NCI-H146 treated with DMSO at 0.1 percent for 48 hours (cell line): Measurements from ENCODE around the gene PFDN1.

ENCODE experiments used
- DNase-seq: peaks from one replicate; lab custom pipeline; 2025; ENCODE audit not compliant: unreplicated experiment; lab: John Stamatoyannopoulos, UW

The PFDN1 gene

DNA sequence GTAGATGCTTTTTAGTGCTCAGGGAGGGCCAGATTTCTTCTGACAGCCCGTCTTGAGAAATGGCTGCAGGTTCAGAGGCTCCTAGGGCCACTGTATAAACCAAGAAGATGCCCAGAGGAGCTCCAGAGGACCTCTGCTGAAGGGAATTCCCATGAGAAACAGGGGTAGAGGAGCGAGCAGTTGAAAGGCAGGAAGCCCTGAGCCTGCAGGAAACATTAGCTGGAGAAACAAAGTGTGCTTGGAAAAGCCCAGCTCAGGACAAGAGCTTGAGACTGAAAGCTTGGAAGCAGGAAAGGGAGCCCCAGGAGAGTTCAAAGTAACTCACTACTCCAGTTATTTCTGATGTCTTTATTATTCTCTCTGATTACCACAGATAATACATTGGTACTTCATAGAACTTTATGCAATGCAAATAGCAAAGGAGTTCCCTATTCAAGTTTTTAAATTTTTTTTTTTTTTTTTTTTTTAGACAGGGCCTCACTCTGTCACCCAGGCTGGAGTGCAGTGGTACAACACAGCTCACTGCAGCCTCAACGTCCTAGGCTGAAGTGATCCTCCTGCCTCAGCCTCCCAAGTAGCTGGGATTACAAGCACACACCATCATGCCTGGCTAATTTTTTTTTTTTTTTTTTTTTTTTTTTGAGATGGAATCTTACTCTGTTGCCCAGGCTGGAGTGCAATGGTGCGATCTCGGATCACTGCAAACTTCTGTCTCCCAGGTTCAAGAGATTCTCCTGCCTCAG lies 27.0 kb upstream of the PFDN1 start:
- DNase-seq: no peak

DNA sequence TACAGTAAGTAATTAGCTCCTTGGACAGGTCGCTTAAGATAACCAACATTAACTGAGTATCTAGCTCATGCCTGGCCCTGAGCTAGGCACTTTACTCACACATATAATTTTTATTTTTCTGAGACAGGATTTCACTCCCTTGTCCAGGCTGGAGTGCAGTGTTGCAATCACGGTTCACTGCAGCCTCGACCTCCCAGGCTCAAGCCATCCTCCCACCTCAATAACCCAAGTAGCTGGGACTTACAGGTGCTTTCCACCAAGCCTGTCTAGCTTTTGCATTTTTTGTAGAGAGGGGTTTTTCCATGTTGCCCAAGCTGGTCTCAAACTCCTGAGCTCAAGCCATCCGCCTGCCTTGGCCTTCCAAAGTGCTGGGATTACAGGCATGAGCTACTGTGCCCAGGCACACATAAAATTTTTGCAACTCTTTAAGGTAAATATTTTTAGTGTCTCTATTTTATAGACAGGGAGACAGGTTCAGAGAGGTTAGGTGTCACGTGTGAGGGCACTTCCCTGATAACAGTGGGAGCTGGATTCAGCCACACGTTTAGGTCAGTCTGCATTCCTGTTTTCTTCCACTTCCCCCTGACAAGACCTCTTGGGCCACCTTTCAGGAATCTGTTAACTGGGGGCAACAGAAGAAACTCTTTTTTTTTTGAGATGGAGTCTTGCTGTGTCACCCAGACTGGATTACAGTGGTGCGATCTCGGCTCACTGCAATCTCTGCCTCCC lies 25.3 kb upstream of the PFDN1 start:
- no peak for DNase-seq

DNA sequence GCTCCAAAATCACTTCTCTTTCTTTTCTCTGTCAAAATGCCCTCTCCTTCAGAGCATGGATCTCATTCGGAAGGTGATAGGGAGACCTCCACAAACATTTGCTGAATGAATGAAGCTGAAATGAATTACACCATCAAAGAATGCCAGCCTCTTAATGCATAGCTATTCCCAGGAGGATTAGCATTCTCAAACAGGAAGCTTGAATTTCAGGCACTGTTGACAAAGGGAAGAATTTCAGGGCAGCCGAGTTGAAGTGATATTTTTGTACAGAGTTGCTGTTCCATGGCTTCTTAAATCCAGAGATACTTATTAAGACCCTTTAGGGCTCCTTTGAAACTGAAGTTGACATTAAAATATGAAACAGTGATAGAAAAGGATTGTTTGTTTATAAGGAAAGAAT lies 24.7 kb upstream of the PFDN1 start:
- DNase-seq: no peak

DNA sequence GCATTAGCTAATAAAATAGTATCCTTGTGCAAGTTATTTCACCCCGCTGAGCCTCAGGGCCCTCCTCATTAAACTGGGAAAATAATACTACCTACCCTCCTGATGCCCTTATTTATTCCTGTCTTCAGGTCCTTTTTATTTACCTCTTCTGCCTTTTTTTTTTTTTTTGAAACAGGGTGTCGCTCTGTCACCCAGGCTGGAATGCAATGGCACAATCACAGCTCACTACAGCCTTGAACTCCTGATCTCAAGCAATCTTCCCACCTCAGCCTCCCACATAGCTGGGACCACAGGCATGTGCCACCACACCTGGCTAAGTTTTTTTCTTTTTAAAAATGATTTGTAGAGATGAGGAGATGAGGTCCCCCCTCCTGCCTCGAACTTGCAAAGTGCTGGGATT lies 22.6 kb upstream of the PFDN1 start:
- no peak for DNase-seq

DNA sequence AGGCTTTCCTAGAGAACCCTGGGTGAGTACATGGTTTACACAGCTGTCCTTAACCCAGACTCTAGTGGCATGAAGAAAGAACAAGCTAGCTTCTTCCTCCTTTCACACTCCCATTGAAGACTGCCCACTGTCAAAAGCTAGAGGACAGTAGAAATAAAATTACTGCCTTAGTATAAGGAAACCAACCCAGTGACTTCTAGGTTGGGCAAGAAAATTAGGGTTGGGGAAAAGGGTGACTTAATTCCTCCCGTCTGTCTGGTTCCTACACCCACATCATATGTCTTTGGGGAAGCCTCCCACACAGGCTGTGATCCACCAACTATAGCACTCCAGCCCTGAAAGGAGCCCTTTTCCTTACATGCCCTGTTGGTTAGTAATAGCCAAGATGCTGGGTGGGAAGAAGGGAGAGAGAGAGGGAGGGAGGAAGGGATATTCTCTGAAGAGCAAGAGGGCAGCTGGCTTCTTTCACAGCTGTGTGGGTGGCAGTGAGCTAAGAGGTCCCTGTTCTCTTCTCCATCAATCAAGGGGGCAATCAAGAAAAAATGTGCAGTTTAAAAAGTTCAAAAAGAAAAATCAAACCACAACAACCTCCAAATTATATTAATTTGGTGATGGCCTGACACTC lies 21.8 kb upstream of the PFDN1 start:
- no peak for DNase-seq

DNA sequence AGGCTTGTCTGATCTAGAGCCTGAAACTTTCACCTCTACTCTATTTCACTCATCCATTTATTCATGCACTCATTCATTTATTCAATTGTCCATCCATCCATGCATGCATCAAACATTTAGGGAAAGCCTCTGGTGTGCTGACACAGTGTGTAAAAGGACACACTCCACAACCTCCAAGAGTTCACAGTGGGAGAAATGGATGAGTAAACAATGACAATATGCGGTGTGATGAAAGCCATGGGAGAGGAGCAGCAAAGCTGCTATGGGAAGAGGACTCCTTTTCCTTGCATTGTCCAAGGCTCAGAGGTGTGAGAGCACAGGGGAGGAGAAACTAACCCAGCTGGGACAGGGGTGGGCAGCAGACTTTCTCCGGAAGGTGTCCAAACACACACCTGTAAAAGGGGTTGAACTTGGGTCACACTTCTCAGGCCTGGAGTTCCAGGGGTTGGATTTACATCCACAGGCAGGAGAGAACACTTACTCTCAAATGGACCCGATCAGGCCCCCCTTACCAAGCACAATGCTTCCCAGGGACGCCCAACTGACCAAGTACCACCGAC lies 21.2 kb upstream of the PFDN1 start:
- no peak for DNase-seq

DNA sequence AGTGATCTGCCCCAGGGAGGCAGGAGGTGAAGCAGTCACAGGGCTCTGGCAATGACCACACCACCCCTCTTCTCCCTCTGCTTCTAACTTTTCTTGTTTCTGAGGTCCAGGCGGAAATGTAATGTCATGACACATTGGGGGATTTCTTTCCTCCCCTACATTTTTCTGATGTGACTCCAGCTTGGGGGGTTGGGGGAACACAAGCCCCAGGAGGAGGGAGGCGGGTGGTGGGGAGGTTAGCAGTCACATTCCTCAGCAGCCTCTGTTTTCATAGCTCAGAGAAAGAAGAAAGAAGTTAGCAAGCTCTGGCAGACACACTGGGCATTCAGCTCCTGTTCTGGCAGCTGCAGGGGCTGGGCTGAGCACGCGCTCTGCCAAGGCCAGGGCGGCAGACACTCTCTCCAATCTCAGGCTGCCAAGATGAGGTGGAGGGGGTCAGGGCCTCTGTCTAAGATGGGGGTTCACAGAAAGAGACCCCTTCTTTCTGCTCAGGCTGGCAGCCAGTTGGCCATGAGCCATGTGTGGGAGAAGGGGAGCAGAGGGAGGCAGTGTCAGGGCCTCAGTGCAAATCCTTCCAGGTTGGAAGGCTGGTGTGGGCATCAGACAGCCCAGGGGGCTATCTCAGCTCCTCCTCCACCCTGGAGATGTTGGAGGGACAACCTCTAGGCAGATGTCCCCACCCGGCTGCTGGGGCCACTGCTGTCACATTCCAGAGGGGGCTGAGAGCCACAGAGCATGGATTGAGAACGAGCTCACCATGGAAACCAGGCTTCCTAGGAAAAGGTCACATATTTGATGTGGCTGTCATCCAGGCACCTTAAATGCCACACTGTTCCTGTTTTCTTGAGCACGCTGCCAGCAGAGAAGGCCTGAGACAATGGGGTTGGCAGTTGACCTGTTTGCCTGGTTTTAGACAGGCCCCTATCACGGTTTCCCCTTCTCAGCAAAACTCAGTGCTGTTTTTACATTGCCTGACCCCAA lies 20.1 kb upstream of the PFDN1 start:
- DNase-seq: no peak

DNA sequence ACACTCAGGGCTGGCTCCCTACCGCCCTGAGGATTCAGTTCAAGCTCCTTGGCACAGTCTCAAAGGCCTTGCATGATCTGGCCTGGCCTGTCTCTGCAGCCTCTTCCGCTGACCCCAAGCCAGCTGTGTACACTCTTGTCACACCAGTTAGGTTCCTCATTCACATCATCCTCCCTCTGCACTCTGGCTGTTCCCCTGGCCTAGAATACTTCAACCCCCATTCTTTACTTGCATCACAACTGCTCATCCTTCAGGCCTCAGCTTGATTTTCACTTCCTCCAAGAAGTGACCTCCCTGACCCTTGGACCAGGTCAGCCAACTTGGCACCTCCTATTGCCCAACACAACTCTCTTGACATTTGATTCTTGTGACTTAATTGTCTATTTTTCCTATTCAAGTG lies 18.9 kb upstream of the PFDN1 start:
- no peak for DNase-seq

DNA sequence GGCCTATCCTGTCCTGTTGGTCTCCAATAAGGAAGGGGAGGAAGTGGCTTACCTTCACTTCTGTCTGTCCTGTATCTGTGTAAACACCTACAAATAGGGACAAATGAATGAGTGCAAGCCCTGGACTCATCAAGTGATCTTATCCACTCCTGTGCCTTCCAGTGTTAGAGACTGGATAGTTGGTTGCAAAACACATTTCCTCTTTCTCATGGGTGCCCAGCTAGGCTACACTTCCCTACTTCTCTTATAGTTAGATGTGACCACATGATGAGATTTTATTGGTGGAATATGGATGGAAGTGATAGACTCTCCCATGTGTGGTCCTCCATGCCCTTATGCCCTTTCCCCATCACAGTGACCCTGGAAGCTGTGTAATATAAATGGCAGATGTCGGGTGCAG lies 16.9 kb upstream of the PFDN1 start:
- DNase-seq: no peak

DNA sequence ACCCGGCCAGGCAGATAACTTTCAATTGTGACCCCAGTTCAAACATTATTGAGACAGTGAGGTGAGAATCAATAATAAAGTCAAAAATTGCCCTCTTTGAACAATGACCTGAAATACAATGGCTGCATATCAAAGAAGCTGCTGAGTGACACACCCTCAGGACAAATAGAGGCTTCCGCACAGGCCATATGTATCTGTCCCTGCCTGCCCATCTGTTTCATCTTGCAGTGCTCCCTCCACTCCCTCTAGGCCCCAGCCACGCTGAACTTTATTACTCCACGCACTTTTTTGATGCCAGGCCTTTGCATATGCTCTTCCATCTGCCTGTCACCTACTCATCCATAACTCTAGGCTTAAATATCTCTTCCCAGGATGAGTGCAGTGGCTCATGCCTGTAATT lies 15.9 kb upstream of the PFDN1 start:
- peak; percentile 49 for DNase-seq

DNA sequence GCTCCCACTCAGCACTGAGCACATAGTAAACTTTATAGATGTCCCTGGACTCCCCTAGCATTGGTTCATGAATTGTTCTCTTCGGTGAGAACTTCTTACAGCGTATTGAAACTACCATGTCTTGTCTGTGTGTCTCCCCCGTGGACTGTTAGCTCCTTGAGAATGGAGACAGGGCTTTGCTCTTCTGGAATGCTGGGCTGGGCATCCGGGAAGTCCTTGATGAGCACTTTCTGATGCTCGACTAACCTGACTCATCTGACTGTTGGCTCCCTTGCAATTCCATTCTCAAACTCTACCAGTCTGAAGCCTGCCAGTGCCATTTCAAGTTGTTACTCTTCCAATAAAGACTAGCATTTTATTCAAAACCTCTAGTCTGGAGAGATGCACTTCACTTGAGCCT lies 15.0 kb upstream of the PFDN1 start:
- DNase-seq: no peak

DNA sequence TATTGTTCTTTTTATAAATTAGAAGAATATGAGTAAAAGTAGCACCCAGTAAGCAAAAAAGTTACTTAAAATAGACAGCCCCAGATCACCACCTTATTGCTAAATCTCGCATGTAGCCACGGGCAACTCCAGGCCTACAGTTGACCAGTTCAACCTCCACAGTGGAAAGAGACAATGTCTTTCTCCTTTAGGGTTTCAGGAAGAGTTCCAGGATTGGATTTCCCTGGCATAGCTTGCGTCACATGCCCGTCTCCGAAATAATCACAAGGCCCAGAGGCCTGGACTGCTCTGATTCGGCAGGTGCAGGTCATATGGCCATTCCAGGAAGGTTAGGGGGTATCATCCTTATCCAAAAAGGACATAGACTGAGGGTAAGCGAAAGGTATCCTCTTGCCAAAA lies 9.9 kb upstream of the PFDN1 start:
- DNase-seq: no peak

DNA sequence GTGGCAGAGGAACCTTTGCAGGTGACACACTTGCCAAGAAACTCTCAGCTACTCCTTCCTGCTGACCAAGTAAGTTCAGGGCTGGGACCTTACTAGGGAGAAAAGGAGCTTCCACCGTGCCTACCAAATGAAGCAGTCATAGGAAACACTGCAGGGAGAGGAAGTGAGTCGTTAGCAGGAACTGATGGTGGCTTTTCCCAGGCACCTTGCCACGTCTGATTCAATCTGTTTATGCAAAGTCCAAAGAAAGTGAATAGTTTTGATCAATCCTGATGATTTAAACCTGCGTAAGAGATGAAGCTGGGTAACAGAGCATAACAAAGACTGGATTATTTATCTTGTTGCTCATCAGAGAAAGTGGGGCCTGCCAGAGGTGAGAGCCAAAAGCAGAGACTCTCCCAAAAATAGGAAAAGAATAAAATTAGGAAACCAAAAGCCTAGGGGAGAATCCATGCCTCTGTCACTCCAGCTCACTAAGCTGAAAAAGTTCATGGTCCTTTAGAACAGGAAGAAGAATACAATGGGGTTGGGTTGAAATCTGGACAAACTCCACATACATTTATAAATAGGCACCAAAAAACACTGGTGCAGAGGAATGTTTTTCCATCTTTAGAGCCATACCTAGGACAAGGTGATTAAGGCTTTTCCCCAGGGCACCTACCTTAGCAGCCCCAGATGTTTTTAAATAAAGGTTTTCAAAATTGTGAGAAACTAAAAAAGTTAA lies 9.3 kb upstream of the PFDN1 start:
- DNase-seq: no peak

DNA sequence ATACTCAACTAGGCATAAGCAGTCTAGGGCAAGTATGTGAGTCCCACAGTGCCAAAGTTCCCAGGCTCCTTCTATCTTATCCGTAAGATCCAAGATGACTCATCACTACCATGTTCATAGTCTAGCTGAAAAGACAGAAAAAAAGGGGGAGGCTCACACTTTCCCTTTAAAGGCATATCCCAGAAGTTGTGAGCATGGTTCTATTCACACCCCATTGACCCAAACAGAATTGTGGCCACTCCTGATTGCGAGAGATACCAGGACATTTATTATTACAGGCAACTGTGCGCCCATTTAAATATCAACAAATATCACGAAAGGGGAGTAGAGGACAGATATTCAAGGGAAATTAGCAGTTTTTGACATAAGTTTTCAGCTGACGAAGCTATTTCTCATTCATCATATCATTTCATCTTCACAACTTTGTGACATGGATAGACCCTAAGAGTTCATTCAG lies 8.1 kb upstream of the PFDN1 start:
- no peak for DNase-seq

DNA sequence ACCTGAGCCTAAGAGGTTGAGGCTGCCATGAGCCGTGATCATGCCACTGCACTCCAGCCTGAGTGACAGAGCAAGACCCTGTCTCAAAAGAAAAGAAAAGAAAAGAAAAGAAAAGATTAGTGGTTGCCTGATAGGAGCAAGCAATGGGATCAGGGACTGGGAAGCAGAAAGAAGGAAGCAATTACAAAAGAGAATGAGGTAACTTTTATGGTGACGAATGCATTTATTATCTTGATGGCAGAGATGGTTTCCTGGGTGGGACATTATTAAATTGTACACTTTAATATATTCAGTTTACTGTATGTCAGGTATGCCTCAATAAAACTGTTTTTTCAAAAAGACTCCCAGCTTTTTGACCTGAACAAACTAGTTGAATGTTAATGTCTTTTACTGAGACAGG lies 7.5 kb upstream of the PFDN1 start:
- no peak for DNase-seq

DNA sequence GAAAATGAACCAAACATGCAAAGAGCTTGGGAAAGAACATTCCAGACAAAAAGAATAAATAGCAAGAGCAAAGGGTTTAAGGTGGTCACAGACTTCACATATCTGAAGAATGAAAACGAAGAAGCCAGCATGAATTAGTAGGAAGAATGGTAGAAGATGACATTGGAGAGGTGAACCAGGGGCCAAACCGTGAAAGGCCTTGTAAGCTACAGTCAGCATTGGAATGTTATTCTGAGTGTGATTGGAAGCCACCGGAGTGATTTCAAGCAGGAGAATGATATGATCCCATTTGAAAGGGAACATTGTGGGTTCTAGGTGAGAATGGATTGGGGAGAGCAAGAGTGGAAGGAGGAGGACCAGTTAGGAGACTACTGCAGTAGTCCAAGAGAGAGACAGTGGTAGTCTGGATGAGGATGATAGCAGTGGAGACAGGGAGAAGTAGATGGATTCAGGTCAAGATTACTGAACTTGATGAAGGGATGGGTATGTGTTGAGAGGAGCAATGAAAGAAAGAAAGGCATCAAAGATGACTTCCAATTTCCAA lies 6.9 kb upstream of the PFDN1 start:
- DNase-seq: no peak

DNA sequence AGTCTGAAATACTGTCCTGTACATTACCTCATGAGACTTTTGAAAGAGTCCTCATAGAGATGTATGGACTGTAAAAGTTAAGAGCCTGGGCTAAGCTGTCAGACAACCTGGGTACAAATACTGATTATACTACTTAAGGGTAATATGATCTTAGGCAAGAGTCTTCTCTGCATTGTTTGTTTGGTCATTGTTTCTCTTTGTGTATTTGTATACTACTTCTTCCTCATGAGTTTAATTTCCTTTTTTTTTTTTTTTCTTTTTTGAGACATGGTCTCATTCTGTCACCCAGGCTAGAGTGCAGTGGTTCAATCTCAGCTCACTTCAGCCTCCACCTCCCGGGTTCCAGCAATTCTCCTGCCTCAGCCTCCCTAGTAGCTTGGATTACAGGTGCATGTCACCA lies 2.6 kb upstream of the PFDN1 start:
- DNase-seq: no peak

DNA sequence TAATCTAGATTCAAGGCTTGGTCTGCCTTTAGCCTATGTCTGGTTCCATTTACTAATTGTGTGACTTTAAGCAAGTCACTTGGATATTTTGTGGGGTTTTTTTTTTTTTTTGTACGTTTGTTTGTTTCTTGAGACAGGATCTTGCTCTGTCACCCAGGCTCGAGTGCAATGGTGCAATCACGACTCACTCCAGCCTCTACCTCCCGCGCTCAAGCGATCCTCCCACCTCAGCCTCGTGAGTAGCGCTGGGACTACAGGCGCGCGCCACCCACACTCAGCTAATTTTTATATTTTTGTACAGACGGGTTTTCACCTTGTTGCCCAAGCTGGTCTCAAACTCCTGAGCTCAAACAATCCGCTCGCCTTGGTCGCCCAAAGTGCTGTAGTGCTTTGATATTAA lies 1.1 kb upstream of the PFDN1 start:
- no peak for DNase-seq

DNA sequence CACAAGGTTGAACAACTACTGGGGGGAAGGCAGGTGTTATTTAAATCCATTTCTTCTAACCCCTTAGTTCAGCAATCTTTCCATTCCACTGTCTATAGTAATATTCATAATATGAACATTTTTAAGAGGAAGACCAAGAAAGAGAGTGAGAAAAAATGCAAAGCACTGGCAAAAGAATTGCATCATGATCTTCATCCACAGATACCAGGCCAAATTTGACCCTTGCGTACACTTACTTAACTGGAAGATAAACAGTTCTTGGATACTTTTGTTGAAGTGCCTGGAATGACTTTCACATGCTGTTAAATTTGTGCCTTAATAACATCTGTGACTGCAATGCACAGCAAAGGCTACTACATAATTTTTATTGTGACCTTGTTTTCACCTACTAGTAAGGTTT lies 1.8 kb downstream of the PFDN1 start:
- DNase-seq: no peak

DNA sequence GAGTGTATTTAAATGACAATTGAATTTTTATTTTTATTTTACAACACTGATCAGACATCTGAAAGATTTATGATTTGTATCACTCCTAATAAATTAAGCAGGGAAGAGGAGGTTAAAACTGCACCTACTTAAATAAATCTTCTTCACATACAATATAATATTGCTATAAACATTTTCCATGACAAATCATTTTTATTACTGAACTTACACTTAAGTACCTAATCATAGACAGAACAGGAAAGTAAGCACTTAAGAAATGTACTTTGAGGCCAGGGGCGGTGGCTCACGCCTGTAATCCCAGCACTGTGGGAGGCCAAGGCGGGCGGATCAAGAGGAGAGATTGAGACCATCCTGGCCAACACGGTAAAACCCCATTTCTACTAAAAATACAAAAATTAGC lies 3.8 kb downstream of the PFDN1 start:
- no peak for DNase-seq
